Astrocyte (in vitro differentiated cells and primary cell): ENCODE results near the gene GK. TPM values are rescaled to one million over a fixed set of nuclear protein-coding genes. Genes with fewer than 3 reads are reported as not detected.
A peak's percentile ranks its signal among the peaks of the same experiment; 100 is the strongest.
"Not testable (repeated sequence)": the region's sequence is repeated elsewhere in the genome, so short reads cannot be mapped to it uniquely, and the experiment has no call there.

Experiments
- DNase-seq: peaks from one replicate; pipeline ENCODE4 v3.0.0-alpha.2; 2010; ENCODE audit warnings: low read depth
- FAIRE-seq: peaks from 2 replicates; lab custom pipeline; 2011; peaks lifted over from hg19 to GRCh38; lab: Jason Lieb, UNC
- H2AFZ ChIP-seq: 2 replicates; pipeline ENCODE4 v1.6.0; 2012; ENCODE audit warnings: low read depth, low read length, inconsistent platforms
- H3K27ac ChIP-seq: 2 replicates; pipeline ENCODE4 v1.5.1; 2011; ENCODE audit warnings: low read depth, low read length, inconsistent platforms
- H3K27me3 ChIP-seq: 2 replicates; pipeline ENCODE4 v1.6.0; 2011; ENCODE audit warnings: low read length, inconsistent platforms; ENCODE audit not compliant: insufficient read depth
- H3K36me3 ChIP-seq: 2 replicates; pipeline ENCODE4 v1.5.1; 2011; ENCODE audit warnings: low read length, inconsistent platforms; ENCODE audit not compliant: insufficient read depth
- H3K4me1 ChIP-seq: 2 replicates; pipeline ENCODE4 v1.5.1; 2011; ENCODE audit warnings: low read length, inconsistent platforms; ENCODE audit not compliant: insufficient read depth
- H3K4me2 ChIP-seq: 2 replicates; pipeline ENCODE4 v1.6.0; 2012; ENCODE audit warnings: low read length, inconsistent platforms
- H3K4me3 ChIP-seq: 2 replicates; pipeline ENCODE4 v1.5.1; 2011; ENCODE audit warnings: low read depth, mild to moderate bottlenecking, low read length, inconsistent platforms; ENCODE audit not compliant: insufficient read depth
- H3K79me2 ChIP-seq: 2 replicates; pipeline ENCODE4 v1.6.0; 2012; ENCODE audit warnings: mild to moderate bottlenecking, low read length, inconsistent platforms; ENCODE audit not compliant: insufficient read depth
- H3K9ac ChIP-seq: 2 replicates; pipeline ENCODE4 v1.6.0; 2012; ENCODE audit warnings: mild to moderate bottlenecking, low read length, inconsistent platforms
- H3K9me3 ChIP-seq: 2 replicates; pipeline ENCODE4 v1.5.1; 2012; ENCODE audit warnings: low read depth, mild to moderate bottlenecking, low read length, inconsistent platforms; ENCODE audit not compliant: insufficient read depth
- H4K20me1 ChIP-seq: 2 replicates; pipeline ENCODE4 v1.6.0; 2012; ENCODE audit warnings: low read length, inconsistent platforms; ENCODE audit not compliant: insufficient read depth
- H3K27ac Mint-ChIP-seq: one replicate; pipeline ENCODE4 v1.8.0; 2021; ENCODE audit warnings: mild to moderate bottlenecking, mixed read lengths; ENCODE audit not compliant: unreplicated experiment
- H3K27me3 Mint-ChIP-seq: one replicate; pipeline ENCODE4 v1.8.0; 2021; ENCODE audit warnings: low read depth, mixed read lengths; ENCODE audit not compliant: unreplicated experiment
- H3K36me3 Mint-ChIP-seq: one replicate; pipeline ENCODE4 v1.8.0; 2021; ENCODE audit warnings: low read depth, mixed read lengths; ENCODE audit not compliant: unreplicated experiment
- H3K4me1 Mint-ChIP-seq: one replicate; pipeline ENCODE4 v1.8.0; 2021; ENCODE audit warnings: low read depth, mixed read lengths; ENCODE audit not compliant: unreplicated experiment
- H3K4me3 Mint-ChIP-seq: one replicate; pipeline ENCODE4 v1.8.0; 2021; ENCODE audit warnings: mild to moderate bottlenecking, moderate library complexity, mixed read lengths; ENCODE audit not compliant: unreplicated experiment
- H3K9me3 Mint-ChIP-seq: one replicate; pipeline ENCODE4 v1.8.0; 2021; ENCODE audit warnings: mild to moderate bottlenecking, mixed read lengths; ENCODE audit not compliant: unreplicated experiment
- CTCF ChIP-seq: IDR thresholded peaks from 2 replicates; pipeline ENCODE4 v1.5.1; 2011; ENCODE audit warnings: low read depth, mild to moderate bottlenecking, inconsistent platforms, low read length, moderate library complexity; ENCODE audit not compliant: insufficient read depth
- EZH2 ChIP-seq: IDR thresholded peaks from 2 replicates; pipeline ENCODE4 v1.6.1; 2012; ENCODE audit warnings: mild to moderate bottlenecking, low read length, inconsistent platforms; ENCODE audit not compliant: insufficient read depth
- total RNA-seq: library from RNA; stranded (reverse); gene quantifications from 2 replicates; pipeline ENCODE4 v1.2.1, GENCODE V29; 2021

Gene GK
- total RNA-seq, 1 donor from 2014 or later = 2.8 TPM

- no peaks in the 10 kb centered on the region for H3K27me3 Mint-ChIP-seq
- H3K4me1 Mint-ChIP-seq = no peaks in the 10 kb centered on the region
- FAIRE-seq (no peak), DNase-seq (no peak)
- Histone ChIP-seq H3K9ac (no peak overlapping the region), H3K4me2 (no peak overlapping the region), H2AFZ (no peak overlapping the region), H3K27me3 (no peaks in the 10 kb centered on the region), H3K36me3 (no peaks in the 10 kb centered on the region), H3K4me1 (no peaks in the 10 kb centered on the region), H3K9me3 (no peaks in the 10 kb centered on the region), H3K79me2 (no peaks in the 10 kb centered on the region), H3K4me3 (no peak overlapping the region), H4K20me1 (no peaks in the 10 kb centered on the region), H3K27ac (no peak overlapping the region)
- no peak for TF ChIP-seq EZH2
- no peak for TF ChIP-seq CTCF
- H3K36me3 Mint-ChIP-seq = no peaks in the 10 kb centered on the region
- H3K4me3 Mint-ChIP-seq = no peak overlapping the region
- H3K9me3 Mint-ChIP-seq = peaks cover 2% of the 10 kb centered on the region
- H3K27ac Mint-ChIP-seq = no peak overlapping the region
These were observed 12.9 kb downstream of the GK start for GRCh38 chrX:30666094-30666493.

DNA sequence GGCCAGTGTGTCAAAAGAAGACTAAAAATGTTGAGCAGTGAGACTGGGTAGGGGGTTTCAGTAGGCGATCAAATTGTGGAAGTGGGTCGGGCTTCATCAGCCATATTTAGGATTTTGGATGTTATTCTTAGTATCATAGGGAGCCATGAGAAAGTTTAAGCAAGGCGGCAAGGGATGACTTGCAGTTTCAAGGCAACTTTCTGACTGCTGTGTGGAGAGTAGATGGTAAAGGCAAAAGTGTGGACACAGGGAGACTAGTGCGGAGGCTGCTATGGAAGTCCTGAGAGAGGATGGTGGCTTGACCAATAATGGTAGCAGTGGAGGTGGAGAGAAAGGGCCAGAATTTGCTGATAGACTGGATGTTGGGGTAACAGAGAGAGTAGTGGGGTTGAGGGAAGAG lies 15.4 kb downstream of the GK start:
- Mint-ChIP-seq H3K27me3 (no peaks in the 10 kb centered on the region), H3K9me3 (peaks cover 2% of the 10 kb centered on the region), H3K4me1 (no peaks in the 10 kb centered on the region), H3K4me3 (no peak overlapping the region), H3K27ac (no peak overlapping the region), H3K36me3 (no peaks in the 10 kb centered on the region)
- no peaks in the 10 kb centered on the region for H3K27me3 ChIP-seq
- H3K4me1 ChIP-seq = no peaks in the 10 kb centered on the region
- H3K79me2 ChIP-seq = no peaks in the 10 kb centered on the region
- FAIRE-seq (no peak), DNase-seq (no peak)
- no peak overlapping the region for H3K4me3 ChIP-seq
- H4K20me1 ChIP-seq = no peaks in the 10 kb centered on the region
- no peak overlapping the region for H3K4me2 ChIP-seq
- H3K9me3 ChIP-seq = no peaks in the 10 kb centered on the region
- no peak overlapping the region for H2AFZ ChIP-seq
- H3K9ac ChIP-seq = no peak overlapping the region
- H3K36me3 ChIP-seq = no peaks in the 10 kb centered on the region
- H3K27ac ChIP-seq = no peak overlapping the region
- no peak for TF ChIP-seq CTCF
- TF ChIP-seq EZH2 = no peak

- not testable (repeated sequence) for H3K36me3 ChIP-seq, H4K20me1 ChIP-seq, H3K79me2 ChIP-seq, H3K27me3 Mint-ChIP-seq, H3K4me1 ChIP-seq, H3K36me3 Mint-ChIP-seq, H3K4me2 ChIP-seq, H2AFZ ChIP-seq, DNase-seq, H3K27me3 ChIP-seq, H3K4me3 ChIP-seq, H3K9me3 Mint-ChIP-seq, H3K4me1 Mint-ChIP-seq, H3K9ac ChIP-seq, H3K27ac Mint-ChIP-seq, H3K9me3 ChIP-seq, H3K27ac ChIP-seq, H3K4me3 Mint-ChIP-seq
- FAIRE-seq = peak; percentile 94
These were observed 18.0 kb downstream of the GK start for GRCh38 chrX:30671189-30671588.
